HS-27A (cell line): ENCODE results near the gene TSEN34.
"Not testable (repeated sequence)": the region's sequence is repeated elsewhere in the genome, so short reads cannot be mapped to it uniquely, and the experiment has no call there.

Experiments
- DNase-seq: peaks from one replicate; pipeline ENCODE4 v3.0.0-alpha.2; 2012; ENCODE audit warnings: low read depth, missing footprints

The TSEN34 gene

DNA sequence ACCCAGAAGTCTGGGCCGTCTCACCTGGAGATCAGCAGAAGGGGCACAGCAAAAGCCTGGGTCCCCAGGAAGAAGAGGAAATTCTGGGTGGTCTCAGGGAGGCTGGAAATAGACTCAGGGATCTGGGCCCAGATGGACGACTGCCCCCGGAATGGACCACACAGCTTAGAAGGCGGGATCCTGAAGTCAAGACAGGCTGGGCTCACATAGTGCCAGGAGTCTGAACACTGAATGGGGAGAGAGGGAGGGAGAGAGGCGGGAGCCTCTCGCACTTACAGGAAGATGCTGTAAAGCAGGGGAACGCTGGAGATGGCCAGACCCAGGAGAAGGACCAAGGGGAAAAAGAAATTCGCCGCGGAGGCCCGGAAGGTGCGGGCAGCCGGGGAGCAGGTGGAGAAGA, 30.3 kb upstream of the TSEN34 start:
- DNase-seq: no peak

DNA sequence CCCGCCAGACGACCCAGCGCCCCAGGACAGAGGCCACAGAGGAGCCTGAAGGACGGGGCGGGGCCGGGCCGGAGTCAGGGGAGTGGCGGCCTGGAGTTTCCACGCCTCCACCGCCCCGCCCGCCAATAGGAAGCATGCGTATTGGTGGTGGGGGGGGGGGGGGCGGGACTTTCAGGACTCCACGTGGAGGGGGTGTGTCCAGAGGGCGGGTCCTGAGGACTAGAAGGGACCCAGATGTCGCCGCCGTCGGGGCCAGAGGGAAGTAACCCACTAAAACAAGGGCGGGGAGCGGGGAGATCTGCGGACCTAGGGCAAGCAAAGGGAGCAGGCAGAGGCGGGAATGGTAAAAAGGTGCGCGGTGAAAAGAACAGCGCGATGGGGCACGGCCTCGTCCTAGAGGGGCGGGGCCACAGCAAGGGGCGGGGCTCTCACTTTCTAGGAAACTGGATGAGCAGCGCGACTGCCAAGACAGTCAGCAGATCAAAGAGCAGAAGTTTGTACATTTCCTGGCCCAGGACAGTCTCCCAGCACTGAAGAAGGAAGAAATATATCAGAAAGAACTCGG, 28.8 kb upstream of the TSEN34 start:
- DNase-seq: no peak

DNA sequence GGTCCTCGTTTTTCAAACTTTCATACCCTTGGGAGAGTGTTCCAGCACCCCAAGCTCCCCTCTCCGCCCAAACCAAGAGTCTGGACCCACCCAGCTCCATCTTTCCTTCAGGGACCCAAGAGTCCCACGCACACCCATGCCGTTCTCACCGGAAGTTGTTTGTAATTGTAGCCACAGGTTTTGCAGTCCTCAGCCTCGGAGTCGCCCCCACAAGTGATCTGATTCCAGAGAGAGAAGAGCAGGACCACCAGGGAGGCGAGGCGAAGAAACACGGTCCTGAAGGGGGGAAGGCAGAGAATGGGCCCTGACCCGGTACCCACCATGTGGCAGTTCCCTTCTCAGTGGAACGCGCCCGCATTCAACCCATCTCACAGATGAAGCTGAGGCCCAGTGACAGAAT, 28.2 kb upstream of the TSEN34 start:
- no peak for DNase-seq

GRCh38 chr19:54164369-54165068, 26.6 kb upstream of the TSEN34 start:
- DNase-seq: no peak

- no peak for DNase-seq
These were observed 25.9 kb upstream of the TSEN34 start for GRCh38 chr19:54165222-54165621.

DNA sequence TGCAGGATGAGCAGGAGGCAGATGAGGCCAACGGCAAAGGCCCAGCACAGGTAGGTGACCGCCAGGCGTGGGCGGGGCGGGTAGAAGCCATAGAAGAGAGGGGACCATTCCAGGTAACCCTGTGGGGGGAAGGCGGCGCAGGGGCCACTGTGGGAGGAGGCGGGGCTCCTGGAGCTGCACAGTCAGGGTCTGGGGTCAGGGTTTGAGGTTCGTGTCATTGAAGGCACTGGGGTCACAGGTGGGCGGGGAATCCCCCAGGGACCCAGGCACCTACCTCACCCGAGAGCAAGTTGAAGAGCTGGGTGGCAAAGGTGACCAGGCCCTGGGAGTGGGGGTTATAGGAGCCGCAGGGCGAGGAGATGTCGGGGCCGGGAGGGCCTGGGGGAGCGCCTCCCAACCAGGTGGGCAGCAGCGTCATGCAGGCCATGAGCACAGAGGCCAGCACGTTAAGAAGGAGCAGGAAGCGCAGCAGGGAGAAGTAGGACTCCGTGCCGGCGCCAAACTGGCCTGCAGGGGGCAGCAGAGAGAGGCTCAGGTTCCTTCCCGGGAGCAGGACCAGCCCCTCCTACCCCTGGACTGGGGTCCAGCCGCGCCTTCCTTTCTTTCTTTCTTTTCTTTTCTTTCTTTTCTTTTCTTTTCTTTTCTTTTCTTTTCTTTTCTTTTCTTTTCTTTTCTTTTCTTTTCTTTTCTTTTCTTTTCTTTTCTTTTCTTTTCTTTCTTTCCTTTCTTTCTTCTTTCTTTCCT, 22.8 kb upstream of the TSEN34 start:
- DNase-seq: peak; percentile 57

- no peak for DNase-seq
These were observed 21.9 kb upstream of the TSEN34 start for GRCh38 chr19:54169149-54169740.

- DNase-seq: not testable (repeated sequence)
These were observed 19.2 kb upstream of the TSEN34 start for GRCh38 chr19:54171736-54172431.

GRCh38 chr19:54172471-54173358, 18.4 kb upstream of the TSEN34 start, which contains the start of gene TMC4:
TSS of gene TMC4 (minus strand) at chr19:54173160. CDS start at chr19:54173117, 43 bp downstream.
- peak; percentile 27 for DNase-seq

- DNase-seq: no peak
These were observed 17.8 kb upstream of the TSEN34 start for GRCh38 chr19:54173359-54173699.

GRCh38 chr19:54173951-54174834, 16.9 kb upstream of the TSEN34 start:
- no peak for DNase-seq

DNA sequence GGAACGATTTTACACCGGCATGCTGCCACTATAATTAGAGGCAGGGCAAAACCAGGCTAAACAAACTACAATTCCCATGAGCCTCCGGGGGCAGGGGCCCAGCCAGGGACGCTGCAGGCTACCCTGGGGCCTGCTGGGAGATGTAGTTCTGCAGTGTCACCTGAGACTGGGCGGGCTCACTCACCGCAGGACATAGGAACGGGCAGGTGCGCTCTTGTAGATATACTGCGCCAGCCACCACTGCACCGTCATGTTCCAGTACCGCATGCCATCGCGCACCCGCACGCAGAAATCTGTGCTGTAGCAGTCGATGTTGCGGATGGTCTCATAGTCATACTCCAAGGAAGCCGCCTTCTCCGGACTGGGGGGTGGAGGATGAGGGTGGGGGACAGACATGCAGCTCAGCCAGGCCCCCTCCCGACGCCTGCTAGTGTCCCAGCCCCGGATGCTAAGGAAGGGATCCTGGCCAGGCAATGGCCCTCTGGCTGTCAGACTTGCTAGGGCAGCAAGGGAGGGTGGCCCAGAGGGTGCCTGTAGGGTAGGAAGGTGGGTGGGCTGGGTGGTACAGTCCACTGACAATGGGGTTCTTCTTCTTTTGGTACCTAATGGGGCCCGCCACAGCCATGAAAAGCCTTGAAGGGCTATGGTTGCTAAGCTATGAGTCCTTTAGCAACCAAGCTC, 12.4 kb upstream of the TSEN34 start:
- no peak for DNase-seq

DNA sequence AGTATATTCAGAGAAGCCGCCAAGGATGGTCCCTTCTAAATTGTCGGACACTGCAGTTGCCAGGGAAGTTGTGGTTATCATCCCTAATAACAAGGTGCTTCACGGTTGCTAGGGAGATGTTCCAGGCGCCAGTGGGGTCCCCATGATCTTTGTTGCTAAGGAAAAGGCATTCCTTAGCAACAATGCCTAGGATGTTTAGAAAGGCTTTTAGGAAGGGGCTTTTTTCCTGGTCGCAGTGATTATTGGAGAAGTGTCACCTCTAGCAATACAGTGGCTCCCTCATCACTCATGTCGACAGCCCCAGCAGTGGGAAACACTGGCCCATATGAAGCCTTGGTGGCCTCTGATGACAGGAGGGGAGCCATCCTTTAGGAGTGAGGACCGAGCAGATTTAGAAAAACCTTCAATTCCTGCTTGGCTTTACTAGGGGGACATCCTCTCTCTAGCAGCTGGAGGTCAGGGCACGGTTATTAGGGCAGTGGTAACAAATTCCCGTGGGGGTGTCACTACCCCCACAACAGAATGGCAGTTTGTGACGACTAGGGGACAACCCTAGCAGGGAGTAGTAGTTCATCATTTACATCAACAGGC, 11.8 kb upstream of the TSEN34 start:
- DNase-seq: no peak

- DNase-seq: no peak
These were observed 11.1 kb upstream of the TSEN34 start for GRCh38 chr19:54179921-54180461.

- no peak for DNase-seq
These were observed 10.4 kb upstream of the TSEN34 start for GRCh38 chr19:54180691-54181091.

- DNase-seq: not testable (repeated sequence)
These were observed 9.2 kb upstream of the TSEN34 start for GRCh38 chr19:54181894-54182293.

- DNase-seq: no peak
These were observed 7.7 kb upstream of the TSEN34 start for GRCh38 chr19:54183431-54183830.

GRCh38 chr19:54186351-54186750, 4.8 kb upstream of the TSEN34 start:
- DNase-seq: no peak

DNA sequence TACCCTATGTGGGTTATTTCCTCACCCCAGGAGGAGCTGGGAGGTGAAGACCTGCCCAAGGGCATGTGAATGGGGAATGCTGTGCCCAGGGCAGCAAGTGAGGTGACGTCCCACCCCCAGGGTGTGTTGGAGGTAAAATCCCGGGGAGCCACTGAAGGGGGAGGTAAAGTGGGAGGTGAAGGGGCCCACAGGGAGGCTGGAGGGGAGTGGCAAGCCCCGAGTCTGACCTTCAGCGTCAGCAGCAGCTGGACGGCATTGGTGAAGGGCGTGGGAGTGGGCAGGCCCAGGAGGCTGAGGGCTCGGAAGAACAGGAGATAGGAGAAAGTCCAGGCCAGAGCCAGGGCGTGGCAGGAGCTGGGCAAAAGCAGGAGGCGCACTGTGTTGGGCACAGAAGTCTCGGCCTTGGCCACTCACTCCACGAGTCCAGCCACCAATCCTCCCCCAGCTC, 4.2 kb upstream of the TSEN34 start:
- no peak for DNase-seq
